Glutamatergic neuron (in vitro differentiated cells): ENCODE data around the gene PLK2. TPM values are rescaled to one million over a fixed set of nuclear protein-coding genes. Genes with fewer than 3 reads are reported as not detected.

Experiments used
- DNase-seq: peaks from one replicate; pipeline ENCODE4 v3.0.0; 2022
- H3K27ac Mint-ChIP-seq: one replicate; pipeline ENCODE4 v1.8.0; 2020; ENCODE audit warnings: mild to moderate bottlenecking, mixed read lengths, inconsistent platforms; ENCODE audit not compliant: unreplicated experiment
- H3K27me3 Mint-ChIP-seq: one replicate; pipeline ENCODE4 v1.8.0; 2020; ENCODE audit warnings: mild to moderate bottlenecking, moderate library complexity, mixed read lengths, inconsistent platforms; ENCODE audit not compliant: unreplicated experiment
- H3K36me3 Mint-ChIP-seq: one replicate; pipeline ENCODE4 v1.8.0; 2020; ENCODE audit warnings: mild to moderate bottlenecking, mixed read lengths, inconsistent platforms; ENCODE audit not compliant: unreplicated experiment
- H3K4me1 Mint-ChIP-seq: one replicate; pipeline ENCODE4 v1.8.0; 2020; ENCODE audit warnings: mild to moderate bottlenecking, low read depth, mixed read lengths, inconsistent platforms; ENCODE audit not compliant: unreplicated experiment
- H3K4me3 Mint-ChIP-seq: one replicate; pipeline ENCODE4 v1.8.0; 2020; ENCODE audit warnings: mild to moderate bottlenecking, mixed read lengths, inconsistent platforms; ENCODE audit not compliant: unreplicated experiment
- H3K9me3 Mint-ChIP-seq: one replicate; pipeline ENCODE4 v1.8.0; 2020; ENCODE audit warnings: mild to moderate bottlenecking, moderate library complexity, mixed read lengths, inconsistent platforms; ENCODE audit not compliant: unreplicated experiment
- total RNA-seq: library from RNA; stranded (reverse); fragmentation: NEBNext Ultra II Directional; extraction: Animal tissue kit (Norgen Biotek cat#: 25700); gene quantifications from one replicate; pipeline ENCODE4 v1.2.1, GENCODE V29; 2021; ENCODE audit not compliant: unreplicated experiment
- TF ChIP-seq, protein P1 (sequence below): fragments of 200-600 bp; sonication (generic); IDR thresholded peaks from one replicate; pipeline ENCODE4 v1.5.0; 2021; ENCODE audit not compliant: partially characterized antibody, unreplicated experiment

PLK2 gene
- total RNA-seq, 1 donor from 2014 or later: 7.8 TPM

DNA sequence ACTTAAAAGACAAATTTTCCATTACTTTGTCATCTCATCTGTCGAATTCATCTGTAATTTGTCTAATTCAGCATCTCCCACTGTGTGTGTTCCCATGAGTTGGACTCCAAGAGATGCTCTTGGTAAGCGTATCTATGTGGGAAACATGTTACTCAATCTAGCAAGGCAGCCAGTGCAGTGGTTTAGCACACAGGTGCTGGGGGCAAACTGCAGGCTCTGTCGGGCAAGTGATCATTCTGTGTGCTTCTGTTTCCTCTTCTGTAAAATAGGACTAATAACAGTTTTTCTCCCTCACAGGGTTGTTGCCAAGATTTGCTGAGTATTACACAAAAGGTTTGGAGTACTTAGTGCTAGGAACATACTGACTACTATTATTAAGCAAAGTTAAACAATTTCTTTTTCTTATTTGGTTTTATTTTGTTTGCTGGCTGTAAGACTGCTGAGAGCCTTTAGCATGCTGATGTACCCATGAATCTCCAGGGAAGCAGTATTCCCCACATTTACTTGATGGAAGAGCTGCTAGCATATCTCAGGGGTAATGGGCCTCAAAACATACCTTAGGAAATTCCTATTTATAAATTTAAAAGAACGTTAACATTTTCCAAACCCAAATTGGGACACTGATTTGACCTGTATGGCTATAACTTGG, 30.6 kb upstream of the PLK2 start:
- no peaks in the 10 kb centered on the region for H3K36me3 Mint-ChIP-seq
- no peak overlapping the region for H3K27ac Mint-ChIP-seq
- DNase-seq: no peak
- H3K4me1 Mint-ChIP-seq: no peaks in the 10 kb centered on the region
- no peaks in the 10 kb centered on the region for H3K27me3 Mint-ChIP-seq
- no peak overlapping the region for H3K4me3 Mint-ChIP-seq
- H3K9me3 Mint-ChIP-seq: no peaks in the 10 kb centered on the region
- TF ChIP-seq, protein P1, sequence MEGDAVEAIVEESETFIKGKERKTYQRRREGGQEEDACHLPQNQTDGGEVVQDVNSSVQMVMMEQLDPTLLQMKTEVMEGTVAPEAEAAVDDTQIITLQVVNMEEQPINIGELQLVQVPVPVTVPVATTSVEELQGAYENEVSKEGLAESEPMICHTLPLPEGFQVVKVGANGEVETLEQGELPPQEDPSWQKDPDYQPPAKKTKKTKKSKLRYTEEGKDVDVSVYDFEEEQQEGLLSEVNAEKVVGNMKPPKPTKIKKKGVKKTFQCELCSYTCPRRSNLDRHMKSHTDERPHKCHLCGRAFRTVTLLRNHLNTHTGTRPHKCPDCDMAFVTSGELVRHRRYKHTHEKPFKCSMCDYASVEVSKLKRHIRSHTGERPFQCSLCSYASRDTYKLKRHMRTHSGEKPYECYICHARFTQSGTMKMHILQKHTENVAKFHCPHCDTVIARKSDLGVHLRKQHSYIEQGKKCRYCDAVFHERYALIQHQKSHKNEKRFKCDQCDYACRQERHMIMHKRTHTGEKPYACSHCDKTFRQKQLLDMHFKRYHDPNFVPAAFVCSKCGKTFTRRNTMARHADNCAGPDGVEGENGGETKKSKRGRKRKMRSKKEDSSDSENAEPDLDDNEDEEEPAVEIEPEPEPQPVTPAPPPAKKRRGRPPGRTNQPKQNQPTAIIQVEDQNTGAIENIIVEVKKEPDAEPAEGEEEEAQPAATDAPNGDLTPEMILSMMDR: no peak

DNA sequence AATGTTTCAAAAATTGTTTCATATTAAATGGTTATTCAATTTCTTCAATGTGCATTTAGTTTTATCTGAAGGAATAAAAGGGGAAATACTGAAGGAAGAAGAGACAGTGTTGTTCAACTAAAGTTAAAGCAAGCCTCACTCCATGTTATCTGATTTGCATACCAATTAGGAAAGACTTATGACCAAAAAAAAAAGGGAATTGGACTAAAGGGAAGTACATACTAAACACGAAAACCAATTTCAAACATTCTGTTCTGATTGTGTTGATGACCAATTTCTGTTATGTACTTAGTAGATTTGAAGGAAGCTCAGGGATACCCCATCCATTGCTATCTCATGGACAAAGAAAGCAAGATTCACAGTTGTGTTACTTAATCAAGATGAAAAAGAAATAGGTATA, 26.4 kb upstream of the PLK2 start:
- no peak overlapping the region for H3K4me3 Mint-ChIP-seq

DNA sequence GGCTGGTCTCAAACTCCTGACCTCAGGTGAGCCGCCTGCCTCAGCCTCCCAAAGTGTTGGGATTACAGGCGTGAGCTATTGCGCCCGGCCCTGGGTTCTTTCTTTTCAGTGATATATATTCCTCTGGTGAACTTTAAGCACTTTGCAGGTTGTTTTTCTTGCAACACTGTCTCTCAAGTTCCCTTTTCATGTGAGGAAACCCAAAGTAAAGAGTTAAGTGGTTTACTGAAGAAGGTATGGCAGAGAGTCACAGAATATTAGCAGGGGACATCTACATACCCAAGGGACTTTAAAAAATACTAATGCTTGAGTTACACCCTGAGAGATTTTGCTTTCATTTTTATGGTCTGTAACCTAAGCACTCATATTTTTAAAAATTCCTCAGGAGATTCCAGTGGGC, 24.6 kb upstream of the PLK2 start:
- Mint-ChIP-seq H3K36me3 (no peaks in the 10 kb centered on the region), H3K4me3 (no peak overlapping the region), H3K9me3 (no peaks in the 10 kb centered on the region), H3K4me1 (no peaks in the 10 kb centered on the region), H3K27me3 (no peaks in the 10 kb centered on the region), H3K27ac (no peak overlapping the region)
- TF ChIP-seq, protein P1: no peak
- DNase-seq: no peak

More for the DNA sequence above, 26.4 kb upstream of the PLK2 start:
- no peak for DNase-seq
- TF ChIP-seq, protein P1: no peak
- H3K27me3 Mint-ChIP-seq: no peaks in the 10 kb centered on the region
- H3K4me1 Mint-ChIP-seq: no peaks in the 10 kb centered on the region
- no peaks in the 10 kb centered on the region for H3K9me3 Mint-ChIP-seq
- no peak overlapping the region for H3K27ac Mint-ChIP-seq
- no peaks in the 10 kb centered on the region for H3K36me3 Mint-ChIP-seq

DNA sequence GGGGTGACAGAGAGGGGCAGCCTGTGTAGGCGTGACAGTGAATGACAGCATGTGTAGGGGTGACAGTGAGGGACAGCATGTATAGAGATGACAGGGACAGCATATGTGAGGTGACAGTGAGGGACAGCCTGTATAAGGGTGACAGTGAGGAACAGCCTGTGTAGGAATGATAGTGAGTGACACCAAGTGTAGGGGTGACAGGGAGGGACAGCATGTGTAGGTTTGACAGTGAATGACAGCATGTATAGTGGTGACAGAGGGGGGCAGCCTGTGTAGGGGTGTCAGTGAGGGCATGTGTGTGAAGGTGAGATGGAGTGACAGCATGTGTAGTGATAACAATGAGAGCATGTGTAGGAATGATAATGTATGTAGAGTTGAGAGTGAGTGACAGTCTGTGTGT, 22.6 kb upstream of the PLK2 start:
- Mint-ChIP-seq H3K27ac (no peak overlapping the region), H3K36me3 (no peaks in the 10 kb centered on the region), H3K27me3 (no peaks in the 10 kb centered on the region), H3K4me3 (no peak overlapping the region), H3K9me3 (no peaks in the 10 kb centered on the region), H3K4me1 (no peaks in the 10 kb centered on the region)
- DNase-seq: no peak
- TF ChIP-seq, protein P1: no peak

DNA sequence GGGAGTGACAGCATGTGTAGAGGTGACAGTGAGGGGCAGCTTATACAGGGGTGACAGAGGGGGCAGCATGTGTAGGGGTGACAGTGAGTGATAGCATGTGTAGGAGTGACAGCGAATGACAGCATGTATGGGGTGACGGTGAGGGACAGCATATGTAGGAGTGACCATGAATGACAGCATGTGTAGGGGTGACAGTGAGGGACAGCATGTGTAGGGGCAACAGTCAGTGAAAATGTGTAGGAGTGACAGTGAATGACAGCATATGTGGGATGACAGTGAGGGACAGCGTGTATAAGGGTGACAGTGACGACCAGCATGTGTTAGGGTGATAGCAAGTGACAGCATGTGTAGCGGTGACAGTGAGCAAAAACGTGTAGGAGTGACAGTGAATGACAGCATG, 21.9 kb upstream of the PLK2 start:
- DNase-seq: no peak
- Mint-ChIP-seq H3K27ac (no peak overlapping the region), H3K27me3 (no peaks in the 10 kb centered on the region), H3K36me3 (no peaks in the 10 kb centered on the region), H3K4me3 (no peak overlapping the region), H3K4me1 (no peaks in the 10 kb centered on the region), H3K9me3 (no peaks in the 10 kb centered on the region)
- TF ChIP-seq, protein P1: no peak
